GM18517 (cell line): Measurements from ENCODE around the gene SLIRP.
"Not testable (repeated sequence)": the region's sequence is repeated elsewhere in the genome, so short reads cannot be mapped to it uniquely, and the experiment has no call there.

Source experiments
- ATAC-seq: cut with Tn5 transposase; IDR thresholded peaks from one replicate; pipeline ENCODE4 v1.9.1; 2021; ENCODE audit warnings: mild to moderate bottlenecking, moderate library complexity; ENCODE audit not compliant: unreplicated experiment

The SLIRP gene

DNA sequence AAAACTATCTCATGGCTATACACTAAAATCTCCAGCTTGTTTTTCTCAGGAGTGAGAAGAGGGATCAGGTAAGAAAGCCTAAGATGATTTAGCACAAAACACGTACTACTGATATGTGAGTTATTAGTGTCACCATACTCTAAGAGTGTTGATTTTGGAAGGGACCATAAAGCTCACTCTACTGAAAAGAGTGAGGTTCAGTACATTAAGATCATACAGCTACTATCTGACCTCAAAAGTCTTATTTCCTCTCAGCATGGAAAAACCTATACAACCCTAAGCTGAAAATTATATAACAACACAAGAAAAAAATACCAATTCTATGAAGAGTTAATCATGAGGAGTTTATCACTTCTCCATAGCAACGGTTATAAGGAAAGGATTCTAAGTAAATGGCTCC is 33.5 kb downstream of the SLIRP start:
- no peak for ATAC-seq

DNA sequence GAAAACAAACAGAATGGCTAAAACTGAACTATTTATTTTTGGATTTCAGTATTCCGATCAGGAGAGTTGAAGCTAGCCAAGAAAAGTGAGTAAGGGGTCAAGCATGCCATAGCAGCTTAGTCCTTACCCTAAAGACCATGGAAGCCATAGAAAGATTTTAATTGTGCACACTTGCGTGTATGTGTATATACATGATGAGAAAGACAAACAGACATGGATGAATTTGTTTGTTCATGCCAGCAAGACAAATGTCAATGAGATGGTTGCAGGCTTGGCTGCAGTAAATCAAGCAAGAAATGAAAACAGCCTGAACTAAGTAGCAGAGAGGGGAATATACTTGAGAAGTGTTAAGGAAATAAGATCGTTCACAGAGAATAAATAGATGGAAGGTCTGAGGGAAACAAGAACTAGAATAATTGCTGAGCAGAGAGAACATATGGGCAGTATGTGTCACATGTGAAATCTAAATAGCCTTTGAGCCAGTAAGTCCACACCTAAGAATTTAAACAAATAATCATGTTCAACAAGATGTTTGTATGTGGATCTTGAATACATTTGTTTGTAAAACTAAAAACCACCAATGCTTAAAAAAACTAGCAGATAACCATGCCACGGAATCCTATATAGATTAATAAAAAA is 38.3 kb downstream of the SLIRP start:
- ATAC-seq: no peak

DNA sequence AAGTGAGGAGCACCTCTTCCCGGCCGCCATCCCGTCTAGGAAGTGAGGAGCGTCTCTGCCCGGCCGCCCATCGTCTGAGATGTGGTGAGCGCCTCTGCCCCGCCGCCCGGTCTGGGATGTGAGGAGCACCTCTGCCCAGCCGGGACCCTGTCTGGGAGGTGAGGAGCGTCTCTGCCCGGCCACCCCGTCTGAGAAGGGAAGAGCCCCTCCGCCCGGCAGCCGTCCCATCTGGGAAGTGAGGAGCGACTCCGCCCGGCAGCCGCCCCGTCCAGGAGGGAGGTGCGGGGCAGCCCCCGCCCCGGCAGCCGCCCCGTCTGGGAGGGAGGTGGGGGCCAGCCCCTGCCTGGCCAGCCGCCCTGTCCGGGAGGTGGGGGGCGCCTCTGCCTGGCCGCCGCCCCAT is 39.5 kb downstream of the SLIRP start:
- ATAC-seq: not testable (repeated sequence)

DNA sequence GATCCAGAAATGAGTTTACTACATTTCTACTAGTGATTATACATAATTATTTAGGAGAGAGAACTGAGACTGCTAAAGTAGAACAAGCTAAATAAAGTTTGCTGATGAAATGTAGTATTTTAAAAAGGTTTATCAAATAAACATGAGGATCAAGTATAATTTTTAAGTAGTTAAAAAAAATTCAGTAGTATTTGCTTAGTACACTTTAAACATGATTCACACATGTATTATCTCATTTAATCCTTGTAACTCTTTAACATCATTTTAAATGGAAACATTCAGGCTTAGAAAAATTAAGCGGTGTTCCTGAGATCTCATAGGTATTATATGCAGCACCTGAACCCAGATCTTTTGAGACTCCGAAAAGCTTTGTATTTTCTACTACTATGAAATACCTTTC is 44.4 kb downstream of the SLIRP start:
- ATAC-seq: no peak

DNA sequence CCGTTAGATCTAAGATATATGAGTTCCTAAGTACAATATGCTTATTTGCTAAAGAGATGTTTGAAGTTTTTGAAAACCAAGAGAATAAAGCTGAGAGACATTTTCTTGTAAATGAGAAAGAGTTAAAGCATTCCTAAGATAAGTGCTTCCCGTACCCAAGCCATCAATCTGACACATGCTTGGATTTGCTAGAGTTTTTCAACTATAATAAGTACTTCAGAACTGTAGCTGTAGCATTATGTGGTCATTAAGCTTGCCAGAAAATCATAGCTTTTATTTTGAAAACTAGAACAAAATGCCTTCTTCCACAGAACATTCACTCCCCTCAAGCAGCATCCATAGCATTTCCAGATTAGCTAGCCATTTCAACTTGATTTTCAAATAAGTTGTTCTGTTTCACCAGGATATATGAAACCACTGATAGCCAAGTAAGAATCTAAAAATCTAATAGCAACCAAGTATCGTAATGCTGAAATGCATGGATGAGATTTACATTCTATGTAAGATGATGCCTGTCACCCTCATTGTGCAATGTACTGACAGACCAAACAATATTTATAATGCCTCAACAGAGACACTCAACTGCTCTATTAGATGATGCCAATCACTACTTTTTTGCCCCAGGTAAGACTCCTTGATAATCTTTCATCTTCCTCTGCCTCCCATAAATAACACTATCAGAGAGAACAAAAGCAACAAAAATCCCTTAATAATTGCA is 45.1 kb downstream of the SLIRP start:
- ATAC-seq: no peak

DNA sequence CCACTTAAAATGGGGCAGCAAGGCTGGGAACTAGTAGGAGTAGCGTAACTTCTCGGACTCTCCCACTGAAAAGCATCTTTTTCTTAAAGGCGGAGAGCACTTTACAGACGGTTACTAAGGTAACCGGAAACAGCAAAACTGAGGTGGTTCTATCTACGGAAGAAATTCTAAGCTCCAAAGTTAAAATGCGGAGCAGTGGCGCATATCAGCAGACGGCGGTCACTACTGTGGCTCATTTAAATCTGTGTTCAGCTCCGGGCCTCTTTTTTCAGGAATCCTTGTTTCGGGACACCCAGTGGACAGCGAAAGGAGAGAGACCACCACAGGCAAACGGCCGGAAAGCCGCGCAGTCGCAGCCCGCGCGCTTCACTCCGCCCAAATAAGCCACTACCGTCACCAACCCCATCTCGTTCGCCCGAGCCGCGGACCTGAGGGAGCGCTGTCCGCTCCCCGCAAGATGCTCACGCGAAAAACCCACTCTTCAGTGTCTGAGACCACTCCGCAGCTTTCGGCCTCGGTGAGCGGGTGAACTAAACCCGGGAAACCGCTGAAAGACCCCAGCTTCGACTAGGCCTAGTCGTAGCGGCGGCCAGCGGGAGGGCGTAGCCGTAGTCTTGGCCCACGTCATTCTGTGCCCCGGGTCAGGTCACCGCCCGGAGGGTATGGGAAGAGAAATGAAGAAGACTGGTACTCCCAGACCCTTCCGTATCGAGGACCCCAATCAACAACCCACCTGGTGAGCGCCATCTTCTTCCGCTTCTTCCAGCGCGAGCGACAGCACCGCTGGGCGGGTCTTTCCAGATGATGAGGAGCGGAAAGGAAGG is 52.7 kb downstream of the SLIRP start, which contains the start of gene SNW1:
Gene SNW1 (minus strand): TSS at position 776 of the 824 bp plus-strand sequence. CDS start 29 bp downstream, at position 747.
- peak; percentile 95 for ATAC-seq

DNA sequence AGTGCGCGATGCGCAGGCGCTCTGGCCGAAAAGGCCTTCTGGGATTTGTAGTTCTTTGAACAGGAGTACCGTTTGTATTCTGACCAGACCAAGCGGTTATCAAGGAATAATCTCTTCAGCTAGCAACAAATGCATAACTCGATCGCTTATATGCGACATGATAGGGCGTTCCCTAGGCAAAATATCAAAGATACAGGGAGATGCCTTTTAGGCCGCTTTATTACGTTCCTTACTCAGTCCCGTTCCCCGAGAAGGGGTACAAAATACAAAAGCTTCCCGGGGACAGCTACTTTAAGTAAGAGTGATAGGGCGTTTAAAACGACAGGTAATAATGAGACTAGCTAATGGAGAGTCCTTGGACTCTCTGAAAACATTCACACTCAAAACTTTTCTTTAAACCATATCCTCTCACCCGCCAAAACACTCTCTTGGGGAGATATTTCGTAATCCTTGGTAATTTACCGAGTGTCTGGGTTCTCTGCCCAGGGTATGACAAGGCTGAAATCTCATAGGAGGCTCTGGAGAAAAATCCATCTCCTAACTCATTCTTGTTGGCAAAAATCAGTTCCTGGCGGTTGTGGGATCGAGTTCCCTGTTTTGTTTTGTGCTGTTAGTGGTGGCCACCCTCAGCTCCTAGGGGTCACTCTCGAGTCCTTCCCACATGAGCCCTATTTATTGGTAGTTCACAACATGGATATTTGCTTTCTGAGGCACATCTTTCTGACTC is 53.5 kb downstream of the SLIRP start:
- peak; percentile 34 for ATAC-seq

DNA sequence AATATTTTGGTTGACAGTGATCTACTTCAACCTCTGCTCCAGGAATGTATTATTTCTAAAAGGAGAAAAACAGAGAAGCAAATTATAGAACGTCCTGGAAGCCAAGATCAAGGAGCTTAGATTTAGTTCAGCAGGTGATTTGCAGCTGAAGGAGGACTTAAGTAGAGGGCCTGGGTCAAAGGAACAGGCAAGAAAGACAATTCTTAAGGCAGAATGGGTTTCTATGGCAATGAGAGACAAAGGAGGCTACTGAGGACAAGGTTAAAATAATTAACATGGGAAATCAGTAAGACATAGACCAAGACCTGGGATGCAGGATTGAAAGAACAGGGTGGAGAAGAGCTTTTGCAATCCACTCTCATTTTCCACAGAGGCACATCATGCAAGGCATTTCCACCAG is 55.4 kb downstream of the SLIRP start:
- no peak for ATAC-seq

DNA sequence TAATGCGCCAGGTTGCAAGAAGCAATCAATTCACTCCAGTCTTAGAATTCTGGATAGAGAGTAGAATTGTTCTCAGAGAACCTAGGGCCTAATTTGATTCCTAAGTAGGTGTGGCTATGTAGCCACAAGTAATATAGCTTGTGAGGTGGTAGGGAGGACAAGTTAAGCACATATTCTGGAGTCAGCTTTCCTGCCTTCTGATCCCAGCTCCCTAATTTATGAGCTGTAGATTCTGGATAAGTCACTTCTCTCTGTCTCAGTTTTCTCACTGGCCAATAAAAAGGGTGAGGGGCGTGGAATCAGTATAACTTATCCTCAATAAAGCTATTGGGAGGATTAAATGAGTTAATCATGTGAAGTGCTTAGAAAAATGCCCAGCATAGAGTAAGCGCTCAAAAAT is 56.1 kb downstream of the SLIRP start:
- ATAC-seq: no peak
